ENCODE results near the gene CTLA4. TPM values are rescaled to one million over a fixed set of nuclear protein-coding genes. Genes with fewer than 3 reads are reported as not detected.

The CTLA4 gene
- total RNA-seq (under 1 TPM in 3 of 6 donors, not detected in 3; 0.16 to 0.25 (median 0.17) TPM), polyA plus RNA-seq (not detected)

GRCh38 chr2:203867561-203868200 lies at the start of gene CTLA4:
CTLA4 (plus strand) TSS chr2:203867771; CDS start chr2:203867943, 172 bp downstream.
- Histone ChIP-seq H3K27me3 (no peaks in the 10 kb centered on the region), H3K27ac (no peak within 1 kb of the TSS), H3K36me3 (no peaks in the 10 kb centered on the region), H3K4me1 (no peaks in the 10 kb centered on the region), H3K4me3 (no peak within 1 kb of the TSS), H3K9me3 (no peaks in the 10 kb centered on the region)
- DNase-seq: no peak
- no peak for TF ChIP-seq CTCF (IDR thresholded peaks at IDR 0.05)
- intact Hi-C loops (cut with DNase I): no loop called here
- 83 to 87% methylated on average over 6 of the region's 6 CpGs for WGBS, 2 donors
- ATAC-seq: no peak
- FAIRE-seq: no peak

DNA sequence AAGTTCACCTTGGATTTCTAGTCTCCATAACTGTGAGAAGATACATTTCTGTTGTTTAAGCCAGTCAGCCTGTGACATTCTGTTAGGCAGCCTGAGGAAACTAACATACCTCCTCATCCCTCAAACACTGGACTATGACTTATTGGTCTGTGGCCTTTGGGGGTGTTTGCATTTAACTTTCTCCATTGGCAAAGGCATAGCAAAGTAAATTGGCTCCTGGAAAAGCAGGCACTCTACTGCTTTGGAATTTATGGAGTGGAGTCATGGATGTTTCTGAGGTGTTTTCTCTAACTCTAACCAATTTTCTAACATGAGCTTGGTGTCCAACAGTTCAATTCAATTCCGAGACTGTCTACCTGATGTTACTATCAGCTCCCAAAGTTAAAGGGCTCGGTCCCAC lies 48.9 kb upstream of the CTLA4 start:
- DNase-seq (no peak), ATAC-seq (no peak), FAIRE-seq (no peak)
- Histone ChIP-seq H3K27me3 (no peaks in the 10 kb centered on the region), H3K36me3 (no peaks in the 10 kb centered on the region), H3K4me3 (no peak overlapping the region), H3K4me1 (no peaks in the 10 kb centered on the region), H3K9me3 (no peaks in the 10 kb centered on the region), H3K27ac (no peak overlapping the region)
- TF ChIP-seq CTCF (IDR thresholded peaks at IDR 0.05): no peak
- WGBS, 2 donors: 78 to 81% methylated on average over 2 of the region's 2 CpGs
- intact Hi-C loops (cut with DNase I): no loop called here

GRCh38 chr2:203819434-203820133 lies 48.0 kb upstream of the CTLA4 start:
- Histone ChIP-seq H3K9me3 (no peaks in the 10 kb centered on the region), H3K4me1 (no peaks in the 10 kb centered on the region), H3K27me3 (no peaks in the 10 kb centered on the region), H3K36me3 (no peaks in the 10 kb centered on the region), H3K4me3 (no peak overlapping the region), H3K27ac (no peak overlapping the region)
- FAIRE-seq: no peak
- intact Hi-C loops (cut with DNase I): no loop called here
- no peak for DNase-seq
- no peak for TF ChIP-seq CTCF (IDR thresholded peaks at IDR 0.05)
- ATAC-seq: peak in 1 of 4 donors; percentile 41
- 70 to 72% methylated on average over 14 of the region's 14 CpGs for WGBS, 2 donors

GRCh38 chr2:203820969-203821368 lies 46.6 kb upstream of the CTLA4 start:
- no peak for DNase-seq
- no peak for TF ChIP-seq CTCF (IDR thresholded peaks at IDR 0.05)
- intact Hi-C loops (cut with DNase I): no loop called here
- no peaks in the 10 kb centered on the region for H3K4me1 ChIP-seq
- no peaks in the 10 kb centered on the region for H3K27me3 ChIP-seq
- H3K36me3 ChIP-seq: no peaks in the 10 kb centered on the region
- H3K9me3 ChIP-seq: no peaks in the 10 kb centered on the region
- FAIRE-seq: no peak
- no peak overlapping the region for H3K27ac ChIP-seq
- 96 to 97% methylated on average over 2 of the region's 2 CpGs for WGBS, 2 donors
- no peak overlapping the region for H3K4me3 ChIP-seq
- no peak for ATAC-seq

DNA sequence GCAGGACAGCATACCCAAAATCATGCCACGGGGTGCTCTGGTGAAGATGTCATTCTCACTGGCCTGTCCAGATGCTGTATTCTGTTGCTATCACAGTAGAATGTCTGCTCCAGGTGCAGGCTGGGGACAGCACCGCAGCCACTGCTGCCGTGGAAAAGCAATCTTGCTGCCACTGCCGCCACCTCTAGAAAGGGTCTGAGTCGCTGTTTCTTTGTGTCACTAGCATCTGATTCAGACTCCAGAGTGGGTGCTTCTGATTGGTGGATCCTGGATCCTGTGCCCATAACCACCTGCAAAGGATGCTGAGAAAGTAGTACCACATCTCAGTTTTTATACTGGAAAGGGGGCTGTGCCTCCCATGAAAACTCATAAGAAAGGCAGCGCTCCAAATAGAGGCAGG lies 45.3 kb upstream of the CTLA4 start:
- Histone ChIP-seq H3K4me1 (no peaks in the 10 kb centered on the region), H3K4me3 (no peak overlapping the region), H3K27me3 (no peaks in the 10 kb centered on the region), H3K9me3 (no peaks in the 10 kb centered on the region), H3K27ac (no peak overlapping the region), H3K36me3 (no peaks in the 10 kb centered on the region)
- FAIRE-seq (no peak), DNase-seq (no peak), ATAC-seq (no peak)
- intact Hi-C loops (cut with DNase I): no loop called here
- WGBS, 2 donors: 81 to 84% methylated on average over 6 of the region's 6 CpGs
- TF ChIP-seq CTCF (IDR thresholded peaks at IDR 0.05): no peak
